ENCODE results near the gene ZNF32. TPM values are rescaled to one million over a fixed set of nuclear protein-coding genes. Genes with fewer than 3 reads are reported as not detected.

ZNF32 gene
- total RNA-seq, 1 experiment from 2014 or later: 23.9 TPM

DNA sequence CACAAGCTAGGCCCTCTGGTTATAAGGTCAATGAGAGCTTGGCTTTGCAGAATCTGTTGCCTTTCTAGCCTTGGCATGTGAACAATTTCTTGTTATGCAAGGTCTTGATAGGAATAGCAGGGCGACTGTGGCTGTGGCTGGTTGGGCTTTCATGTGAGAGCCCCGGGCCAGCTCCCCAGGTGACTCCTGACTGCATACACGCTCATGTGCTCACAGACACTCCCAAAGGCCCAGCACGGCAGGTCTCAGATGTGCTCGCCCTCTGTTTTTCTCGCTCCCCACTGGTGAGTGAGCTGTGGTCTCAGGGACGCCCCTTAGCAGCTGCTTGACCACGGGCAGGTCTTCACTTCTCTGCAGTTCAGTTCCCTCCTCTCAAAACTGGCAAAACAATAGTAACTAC, 37.1 kb upstream of the ZNF32 start (continued):
- TF ChIP-seq, protein P1, sequence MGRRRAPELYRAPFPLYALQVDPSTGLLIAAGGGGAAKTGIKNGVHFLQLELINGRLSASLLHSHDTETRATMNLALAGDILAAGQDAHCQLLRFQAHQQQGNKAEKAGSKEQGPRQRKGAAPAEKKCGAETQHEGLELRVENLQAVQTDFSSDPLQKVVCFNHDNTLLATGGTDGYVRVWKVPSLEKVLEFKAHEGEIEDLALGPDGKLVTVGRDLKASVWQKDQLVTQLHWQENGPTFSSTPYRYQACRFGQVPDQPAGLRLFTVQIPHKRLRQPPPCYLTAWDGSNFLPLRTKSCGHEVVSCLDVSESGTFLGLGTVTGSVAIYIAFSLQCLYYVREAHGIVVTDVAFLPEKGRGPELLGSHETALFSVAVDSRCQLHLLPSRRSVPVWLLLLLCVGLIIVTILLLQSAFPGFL (CRISPR knock-in tag; IDR thresholded peaks at IDR 0.05; ENCODE audit: borderline replicate concordance): no peak
- no peak for TF ChIP-seq ZNF396 (CRISPR knock-in tag; IDR thresholded peaks at IDR 0.05; ENCODE audit: borderline replicate concordance)
- TF ChIP-seq RORB (CRISPR knock-in tag; IDR thresholded peaks at IDR 0.05): no peak
- TF ChIP-seq, protein P2, sequence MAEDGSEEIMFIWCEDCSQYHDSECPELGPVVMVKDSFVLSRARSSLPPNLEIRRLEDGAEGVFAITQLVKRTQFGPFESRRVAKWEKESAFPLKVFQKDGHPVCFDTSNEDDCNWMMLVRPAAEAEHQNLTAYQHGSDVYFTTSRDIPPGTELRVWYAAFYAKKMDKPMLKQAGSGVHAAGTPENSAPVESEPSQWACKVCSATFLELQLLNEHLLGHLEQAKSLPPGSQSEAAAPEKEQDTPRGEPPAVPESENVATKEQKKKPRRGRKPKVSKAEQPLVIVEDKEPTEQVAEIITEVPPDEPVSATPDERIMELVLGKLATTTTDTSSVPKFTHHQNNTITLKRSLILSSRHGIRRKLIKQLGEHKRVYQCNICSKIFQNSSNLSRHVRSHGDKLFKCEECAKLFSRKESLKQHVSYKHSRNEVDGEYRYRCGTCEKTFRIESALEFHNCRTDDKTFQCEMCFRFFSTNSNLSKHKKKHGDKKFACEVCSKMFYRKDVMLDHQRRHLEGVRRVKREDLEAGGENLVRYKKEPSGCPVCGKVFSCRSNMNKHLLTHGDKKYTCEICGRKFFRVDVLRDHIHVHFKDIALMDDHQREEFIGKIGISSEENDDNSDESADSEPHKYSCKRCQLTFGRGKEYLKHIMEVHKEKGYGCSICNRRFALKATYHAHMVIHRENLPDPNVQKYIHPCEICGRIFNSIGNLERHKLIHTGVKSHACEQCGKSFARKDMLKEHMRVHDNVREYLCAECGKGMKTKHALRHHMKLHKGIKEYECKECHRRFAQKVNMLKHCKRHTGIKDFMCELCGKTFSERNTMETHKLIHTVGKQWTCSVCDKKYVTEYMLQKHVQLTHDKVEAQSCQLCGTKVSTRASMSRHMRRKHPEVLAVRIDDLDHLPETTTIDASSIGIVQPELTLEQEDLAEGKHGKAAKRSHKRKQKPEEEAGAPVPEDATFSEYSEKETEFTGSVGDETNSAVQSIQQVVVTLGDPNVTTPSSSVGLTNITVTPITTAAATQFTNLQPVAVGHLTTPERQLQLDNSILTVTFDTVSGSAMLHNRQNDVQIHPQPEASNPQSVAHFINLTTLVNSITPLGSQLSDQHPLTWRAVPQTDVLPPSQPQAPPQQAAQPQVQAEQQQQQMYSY (CRISPR knock-in tag; IDR thresholded peaks at IDR 0.05): no peak

DNA sequence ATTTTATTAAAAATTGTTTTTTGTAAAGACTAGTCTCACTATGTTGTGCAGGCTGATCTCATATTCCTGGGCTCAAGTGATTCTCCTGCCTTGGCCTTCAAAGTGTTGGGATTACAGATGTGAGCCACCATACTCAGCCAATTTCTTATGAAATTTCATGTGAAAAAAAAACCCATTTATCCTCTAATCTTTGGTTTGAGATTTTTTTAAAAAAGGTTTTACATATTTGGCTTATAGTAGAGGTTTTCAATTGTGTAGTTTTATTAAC, 35.5 kb upstream of the ZNF32 start:
- Mint-ChIP-seq H3K27me3 (ENCODE audit: low read depth) (peaks cover 28% of the 10 kb centered on the region), H3K9me3 (peaks cover 4% of the 10 kb centered on the region), H3K4me1 (peaks cover 7% of the 10 kb centered on the region; the same call in 1 of the 2 replicates), H3K4me3 (no peak overlapping the region), H3K27ac (no peak overlapping the region), H3K36me3 (no peaks in the 10 kb centered on the region; the same call in 1 of the 2 replicates)
- DNase-seq (ENCODE audit: low spot score) (no peak), ATAC-seq (no peak)
- TF ChIP-seq ELF4 (CRISPR knock-in tag; IDR thresholded peaks at IDR 0.05; ENCODE audit: low read depth) (no peak), ESRRA (CRISPR knock-in tag; IDR thresholded peaks at IDR 0.05; ENCODE audit: borderline replicate concordance) (no peak)
- TF ChIP-seq, protein P3, sequence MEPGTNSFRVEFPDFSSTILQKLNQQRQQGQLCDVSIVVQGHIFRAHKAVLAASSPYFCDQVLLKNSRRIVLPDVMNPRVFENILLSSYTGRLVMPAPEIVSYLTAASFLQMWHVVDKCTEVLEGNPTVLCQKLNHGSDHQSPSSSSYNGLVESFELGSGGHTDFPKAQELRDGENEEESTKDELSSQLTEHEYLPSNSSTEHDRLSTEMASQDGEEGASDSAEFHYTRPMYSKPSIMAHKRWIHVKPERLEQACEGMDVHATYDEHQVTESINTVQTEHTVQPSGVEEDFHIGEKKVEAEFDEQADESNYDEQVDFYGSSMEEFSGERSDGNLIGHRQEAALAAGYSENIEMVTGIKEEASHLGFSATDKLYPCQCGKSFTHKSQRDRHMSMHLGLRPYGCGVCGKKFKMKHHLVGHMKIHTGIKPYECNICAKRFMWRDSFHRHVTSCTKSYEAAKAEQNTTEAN (CRISPR knock-in tag; IDR thresholded peaks at IDR 0.05): no peak
- TF ChIP-seq, protein P4, sequence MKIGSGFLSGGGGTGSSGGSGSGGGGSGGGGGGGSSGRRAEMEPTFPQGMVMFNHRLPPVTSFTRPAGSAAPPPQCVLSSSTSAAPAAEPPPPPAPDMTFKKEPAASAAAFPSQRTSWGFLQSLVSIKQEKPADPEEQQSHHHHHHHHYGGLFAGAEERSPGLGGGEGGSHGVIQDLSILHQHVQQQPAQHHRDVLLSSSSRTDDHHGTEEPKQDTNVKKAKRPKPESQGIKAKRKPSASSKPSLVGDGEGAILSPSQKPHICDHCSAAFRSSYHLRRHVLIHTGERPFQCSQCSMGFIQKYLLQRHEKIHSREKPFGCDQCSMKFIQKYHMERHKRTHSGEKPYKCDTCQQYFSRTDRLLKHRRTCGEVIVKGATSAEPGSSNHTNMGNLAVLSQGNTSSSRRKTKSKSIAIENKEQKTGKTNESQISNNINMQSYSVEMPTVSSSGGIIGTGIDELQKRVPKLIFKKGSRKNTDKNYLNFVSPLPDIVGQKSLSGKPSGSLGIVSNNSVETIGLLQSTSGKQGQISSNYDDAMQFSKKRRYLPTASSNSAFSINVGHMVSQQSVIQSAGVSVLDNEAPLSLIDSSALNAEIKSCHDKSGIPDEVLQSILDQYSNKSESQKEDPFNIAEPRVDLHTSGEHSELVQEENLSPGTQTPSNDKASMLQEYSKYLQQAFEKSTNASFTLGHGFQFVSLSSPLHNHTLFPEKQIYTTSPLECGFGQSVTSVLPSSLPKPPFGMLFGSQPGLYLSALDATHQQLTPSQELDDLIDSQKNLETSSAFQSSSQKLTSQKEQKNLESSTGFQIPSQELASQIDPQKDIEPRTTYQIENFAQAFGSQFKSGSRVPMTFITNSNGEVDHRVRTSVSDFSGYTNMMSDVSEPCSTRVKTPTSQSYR (CRISPR knock-in tag; IDR thresholded peaks at IDR 0.05): no peak
- ChIA-PET CTCF (no interaction called here), POLR2A (no interaction called here)

DNA sequence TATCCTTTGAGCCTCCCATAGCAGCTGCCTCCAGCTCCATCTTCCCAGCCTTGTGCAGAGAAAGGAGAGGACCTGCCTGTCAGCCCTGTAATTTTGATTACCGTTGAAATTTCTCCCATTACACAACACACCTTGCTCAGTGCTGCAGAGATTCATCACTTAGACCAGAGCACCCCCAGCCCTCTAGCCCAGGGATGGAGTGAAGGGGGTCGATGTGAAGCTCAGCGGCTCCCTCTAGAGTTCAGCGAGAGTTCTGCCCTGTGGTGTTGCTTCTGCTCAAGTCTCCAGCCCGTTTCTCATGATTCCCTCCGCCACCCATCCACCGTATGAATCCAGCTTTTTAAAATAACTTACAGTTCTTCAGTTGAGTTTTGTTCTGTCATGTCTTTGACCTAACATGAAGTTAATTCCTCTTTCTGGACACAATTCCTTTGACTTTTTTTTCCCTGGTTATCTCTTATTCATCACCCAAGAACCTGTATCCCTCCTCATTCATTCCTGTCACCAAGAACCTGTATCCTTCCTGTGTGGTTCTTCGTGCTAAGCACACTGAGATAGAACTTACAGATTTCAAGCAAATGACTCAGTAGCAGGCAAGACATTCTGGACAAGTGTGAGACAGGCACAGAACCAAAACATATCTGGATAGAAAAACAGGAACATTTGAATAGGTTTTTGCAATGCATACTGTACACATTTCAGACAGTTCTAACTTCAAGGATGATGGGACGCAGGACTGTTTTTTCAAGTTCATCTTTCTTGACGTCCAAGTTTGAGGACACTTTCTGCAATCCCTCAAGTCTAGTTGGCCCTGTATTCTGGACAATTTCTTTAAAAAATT, 35.0 kb upstream of the ZNF32 start:
- Mint-ChIP-seq H3K9me3 (peaks cover 7% of the 10 kb centered on the region), H3K27ac (no peak overlapping the region), H3K4me1 (peaks cover 6% of the 10 kb centered on the region; the same call in 1 of the 2 replicates), H3K4me3 (no peak overlapping the region), H3K27me3 (ENCODE audit: low read depth) (peaks cover 23% of the 10 kb centered on the region), H3K36me3 (no peaks in the 10 kb centered on the region; the same call in 1 of the 2 replicates)
- DNase-seq (ENCODE audit: low spot score): peak; percentile 71
- ChIA-PET POLR2A (no interaction called here), CTCF (interaction anchor here (0.5 to 2.8 kb wide), 17 partner anchors 8 to 1180 kb away, joined by 3 to 16 read pairs (median 4); no protein-coding TSS in a partner anchor)
- TF ChIP-seq, protein P5, sequence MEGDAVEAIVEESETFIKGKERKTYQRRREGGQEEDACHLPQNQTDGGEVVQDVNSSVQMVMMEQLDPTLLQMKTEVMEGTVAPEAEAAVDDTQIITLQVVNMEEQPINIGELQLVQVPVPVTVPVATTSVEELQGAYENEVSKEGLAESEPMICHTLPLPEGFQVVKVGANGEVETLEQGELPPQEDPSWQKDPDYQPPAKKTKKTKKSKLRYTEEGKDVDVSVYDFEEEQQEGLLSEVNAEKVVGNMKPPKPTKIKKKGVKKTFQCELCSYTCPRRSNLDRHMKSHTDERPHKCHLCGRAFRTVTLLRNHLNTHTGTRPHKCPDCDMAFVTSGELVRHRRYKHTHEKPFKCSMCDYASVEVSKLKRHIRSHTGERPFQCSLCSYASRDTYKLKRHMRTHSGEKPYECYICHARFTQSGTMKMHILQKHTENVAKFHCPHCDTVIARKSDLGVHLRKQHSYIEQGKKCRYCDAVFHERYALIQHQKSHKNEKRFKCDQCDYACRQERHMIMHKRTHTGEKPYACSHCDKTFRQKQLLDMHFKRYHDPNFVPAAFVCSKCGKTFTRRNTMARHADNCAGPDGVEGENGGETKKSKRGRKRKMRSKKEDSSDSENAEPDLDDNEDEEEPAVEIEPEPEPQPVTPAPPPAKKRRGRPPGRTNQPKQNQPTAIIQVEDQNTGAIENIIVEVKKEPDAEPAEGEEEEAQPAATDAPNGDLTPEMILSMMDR (IDR thresholded peaks at IDR 0.05): peak; percentile 48
- TF ChIP-seq, protein P6, sequence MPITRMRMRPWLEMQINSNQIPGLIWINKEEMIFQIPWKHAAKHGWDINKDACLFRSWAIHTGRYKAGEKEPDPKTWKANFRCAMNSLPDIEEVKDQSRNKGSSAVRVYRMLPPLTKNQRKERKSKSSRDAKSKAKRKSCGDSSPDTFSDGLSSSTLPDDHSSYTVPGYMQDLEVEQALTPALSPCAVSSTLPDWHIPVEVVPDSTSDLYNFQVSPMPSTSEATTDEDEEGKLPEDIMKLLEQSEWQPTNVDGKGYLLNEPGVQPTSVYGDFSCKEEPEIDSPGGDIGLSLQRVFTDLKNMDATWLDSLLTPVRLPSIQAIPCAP (CRISPR knock-in tag; IDR thresholded peaks at IDR 0.05): no peak
- ATAC-seq: peak; percentile 98

Data from WTC11 (cell line).